Renal cortical epithelial cell (primary cell): Measurements from ENCODE around the gene SLC35G1. TPM values are rescaled to one million over a fixed set of nuclear protein-coding genes. Genes with fewer than 3 reads are reported as not detected.

Source experiments
- DNase-seq: peaks from one replicate; pipeline ENCODE4 v3.0.0-alpha.2; 2011; ENCODE audit warnings: low read depth
- total RNA-seq: library from RNA; depleted of rRNA; stranded (reverse); fragments of >200 nt; gene quantifications from 2 replicates; pipeline ENCODE4 v1.2.3, GENCODE V29; 2014

The SLC35G1 gene
- total RNA-seq, 1 donor from 2014 or later, result 10.3 TPM

DNA sequence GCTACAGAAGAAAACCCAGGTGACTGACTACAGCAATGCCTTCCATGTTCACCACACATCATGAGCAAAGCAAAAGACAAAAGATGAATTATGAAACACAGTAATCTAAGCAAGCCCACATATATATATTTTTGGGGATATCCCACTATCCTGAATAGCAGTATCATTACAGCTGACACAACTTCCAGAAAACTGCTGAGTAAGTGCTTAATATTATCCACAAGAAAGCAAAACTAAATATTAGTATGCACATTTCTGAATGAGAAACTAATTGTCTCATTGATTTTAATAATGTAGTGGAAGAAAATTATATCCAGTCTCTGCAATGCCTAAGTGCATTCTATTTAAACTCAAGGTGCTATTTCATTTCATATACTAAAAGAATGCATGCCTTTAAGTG, 14.5 kb upstream of the SLC35G1 start:
- DNase-seq, result no peak

DNA sequence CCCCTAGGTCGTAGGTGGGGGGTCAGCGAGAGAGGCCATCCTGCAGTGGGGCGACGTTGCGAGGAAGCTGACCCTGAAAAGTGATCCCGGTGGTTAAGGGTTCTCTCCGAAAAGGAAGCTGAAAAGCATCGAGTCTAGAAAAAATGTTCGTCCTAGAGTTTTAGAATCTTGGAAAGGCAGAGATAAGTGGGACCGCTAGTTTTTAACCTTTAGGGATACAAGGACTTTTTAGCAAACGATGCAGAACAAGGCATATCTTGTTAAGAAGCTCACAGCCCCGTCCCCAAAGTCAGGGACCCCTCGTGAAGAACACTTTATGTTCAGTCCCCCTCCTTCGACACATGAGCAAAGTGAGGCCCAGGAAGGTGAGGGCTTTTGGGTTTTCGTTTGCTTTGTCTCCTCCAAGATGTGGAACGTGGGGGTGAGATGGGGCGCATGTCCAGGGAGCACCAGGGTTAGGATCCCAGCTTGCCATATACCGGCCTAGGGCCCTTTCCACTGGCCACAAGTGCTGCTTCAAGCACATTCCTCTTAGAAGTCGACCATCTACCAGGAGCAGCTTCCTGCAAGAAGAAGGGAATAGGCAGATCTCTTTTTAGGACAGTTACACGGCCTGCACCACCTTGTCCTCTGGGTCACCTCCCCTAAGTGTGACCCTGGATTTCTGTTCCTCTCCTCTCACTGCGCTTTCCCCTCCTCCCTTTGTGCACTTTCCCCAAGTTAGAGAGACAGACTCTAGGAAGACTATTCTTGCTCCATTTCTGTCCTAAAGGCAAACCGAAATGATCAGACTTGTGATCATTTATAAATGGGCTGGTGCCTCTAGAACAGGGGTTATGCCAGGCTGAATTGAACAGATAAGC, 969 bp downstream of the SLC35G1 start:
- no peak for DNase-seq

- DNase-seq, result no peak
These were observed 3.4 kb downstream of the SLC35G1 start for GRCh38 chr10:93897070-93897780.

- no peak for DNase-seq
These were observed 5.3 kb downstream of the SLC35G1 start for GRCh38 chr10:93899109-93899508.

GRCh38 chr10:93903051-93903450, 9.3 kb downstream of the SLC35G1 start:
- no peak for DNase-seq

- DNase-seq, result no peak
These were observed 11.1 kb downstream of the SLC35G1 start for GRCh38 chr10:93904901-93905300.

- no peak for DNase-seq
These were observed 13.3 kb downstream of the SLC35G1 start for GRCh38 chr10:93907059-93907458.

- no peak for DNase-seq
These were observed 18.1 kb downstream of the SLC35G1 start for GRCh38 chr10:93911866-93912265.

DNA sequence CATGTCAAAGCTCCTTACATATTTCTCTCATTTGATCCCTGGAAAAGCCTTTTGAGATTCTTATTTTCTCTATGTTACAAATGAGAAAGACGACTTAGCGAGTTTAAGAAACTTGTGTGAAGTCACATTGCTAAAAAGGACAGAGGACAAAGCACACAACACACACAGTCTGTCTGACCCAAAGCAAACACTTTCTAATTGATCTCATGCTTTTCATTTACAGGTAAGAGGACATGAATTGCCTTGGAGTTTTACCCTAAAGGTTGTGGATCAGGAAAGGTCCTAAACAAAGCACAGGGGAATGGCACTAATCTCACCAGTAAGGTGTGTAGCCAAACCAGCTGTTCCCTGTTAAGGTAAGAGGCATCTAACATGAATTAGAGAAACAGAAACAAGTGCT, 18.7 kb downstream of the SLC35G1 start:
- DNase-seq, result no peak

DNA sequence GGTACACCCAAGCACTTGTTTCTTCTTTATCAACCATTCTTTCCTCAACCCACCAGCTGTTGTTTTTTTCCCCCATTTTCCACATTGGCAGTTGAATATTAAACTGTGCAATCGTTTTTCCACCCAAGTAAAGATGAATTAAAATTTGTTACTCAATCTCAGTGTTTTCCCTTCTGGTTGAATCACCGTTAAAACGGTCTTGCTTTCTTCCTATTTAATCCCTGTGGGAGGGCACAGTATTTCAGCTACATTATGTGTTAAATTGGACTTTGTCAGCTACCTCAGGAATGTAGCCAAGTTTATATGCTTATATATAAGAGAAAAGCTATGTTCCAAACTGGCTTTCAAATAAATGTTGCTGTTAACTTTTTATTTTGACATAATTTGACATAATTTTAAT, 19.9 kb downstream of the SLC35G1 start:
- peak; percentile 10 for DNase-seq

GRCh38 chr10:93915598-93915997, 21.8 kb downstream of the SLC35G1 start:
- DNase-seq, result peak; percentile 23

GRCh38 chr10:93916257-93917063, 22.7 kb downstream of the SLC35G1 start:
- peak; percentile 68 for DNase-seq

- DNase-seq, result no peak
These were observed 23.2 kb downstream of the SLC35G1 start for GRCh38 chr10:93917064-93917391.

- DNase-seq, result no peak
These were observed 24.0 kb downstream of the SLC35G1 start for GRCh38 chr10:93917821-93918220.

DNA sequence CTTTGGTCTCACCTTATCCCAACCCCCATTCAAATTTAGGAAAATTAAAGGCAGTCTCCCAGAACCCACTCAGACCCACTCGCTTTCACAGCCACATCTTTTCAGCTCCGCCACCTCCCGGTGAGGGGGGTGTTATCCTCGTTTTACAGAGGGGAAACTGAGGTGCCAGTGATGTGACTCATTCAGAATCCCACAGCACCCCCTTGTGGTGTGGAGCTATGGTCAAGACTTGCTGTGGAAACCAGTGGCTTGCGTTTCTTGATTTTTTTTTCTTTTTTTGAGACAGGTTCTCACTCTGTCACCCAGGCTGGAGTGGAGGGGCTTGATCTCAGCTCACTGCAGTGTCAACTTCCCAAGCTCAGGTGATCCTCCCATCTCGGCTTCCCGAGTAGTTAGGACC, 27.6 kb downstream of the SLC35G1 start:
- DNase-seq, result no peak

- DNase-seq, result no peak
These were observed 32.8 kb downstream of the SLC35G1 start for GRCh38 chr10:93926613-93927012.

DNA sequence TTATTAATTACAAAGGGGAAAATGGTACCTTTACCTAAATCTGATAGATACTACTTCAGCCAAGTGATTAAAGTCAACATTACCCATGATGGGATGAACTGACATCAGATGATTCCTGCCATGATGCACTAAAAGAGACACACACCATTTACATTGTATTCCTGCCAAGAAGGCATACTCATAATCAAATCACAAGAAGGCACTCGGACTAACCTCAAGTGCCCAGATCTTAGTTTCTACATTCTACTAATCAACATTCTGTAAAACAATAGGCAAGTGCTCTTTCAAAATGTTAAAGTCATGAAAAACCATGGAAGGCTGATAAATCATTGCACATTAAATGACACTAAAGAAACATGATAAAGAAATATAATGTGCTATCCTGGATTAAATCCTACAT, 44.4 kb downstream of the SLC35G1 start:
- DNase-seq, result no peak

- no peak for DNase-seq
These were observed 47.1 kb downstream of the SLC35G1 start for GRCh38 chr10:93940881-93941280.

DNA sequence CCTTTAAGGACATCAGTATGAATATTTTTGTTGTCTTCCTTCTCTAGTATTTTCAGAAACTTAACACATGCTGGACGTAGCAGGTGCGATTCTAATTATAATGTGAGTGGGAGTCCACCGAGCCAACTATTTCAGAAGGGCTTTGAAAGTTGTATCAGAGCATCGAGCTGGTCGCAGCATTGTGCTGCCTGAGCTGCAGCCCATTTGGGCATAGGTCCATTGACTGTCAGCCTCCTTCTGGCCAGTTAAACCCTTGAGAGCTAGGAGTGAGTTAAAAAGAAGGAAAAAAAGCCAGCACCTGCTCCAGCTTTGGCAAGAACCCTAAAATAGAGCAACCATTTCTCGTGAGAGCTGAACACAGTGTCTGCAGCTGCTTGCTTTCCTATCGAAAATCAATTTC, 47.8 kb downstream of the SLC35G1 start:
- no peak for DNase-seq

DNA sequence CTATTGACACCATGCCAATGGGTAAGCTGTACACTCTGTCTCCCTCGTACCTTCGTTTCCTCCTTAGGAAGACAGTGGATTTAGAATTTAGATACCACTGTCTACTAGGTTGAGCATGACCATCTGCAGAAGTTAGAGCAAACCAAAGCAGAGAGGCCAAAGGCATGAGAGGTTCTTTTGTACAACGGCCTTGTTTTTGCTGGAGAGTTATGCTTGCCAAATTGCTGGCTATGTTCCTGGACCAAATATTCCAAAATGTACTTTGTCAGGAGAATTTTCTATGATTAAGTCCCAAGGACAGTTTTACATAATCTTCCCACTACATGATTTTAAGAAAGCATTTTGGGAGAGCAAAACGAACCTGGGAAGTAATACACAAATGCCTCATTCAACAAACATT, 52.0 kb downstream of the SLC35G1 start:
- no peak for DNase-seq

- peak; percentile 13 for DNase-seq
These were observed 53.3 kb downstream of the SLC35G1 start for GRCh38 chr10:93947055-93947454.

DNA sequence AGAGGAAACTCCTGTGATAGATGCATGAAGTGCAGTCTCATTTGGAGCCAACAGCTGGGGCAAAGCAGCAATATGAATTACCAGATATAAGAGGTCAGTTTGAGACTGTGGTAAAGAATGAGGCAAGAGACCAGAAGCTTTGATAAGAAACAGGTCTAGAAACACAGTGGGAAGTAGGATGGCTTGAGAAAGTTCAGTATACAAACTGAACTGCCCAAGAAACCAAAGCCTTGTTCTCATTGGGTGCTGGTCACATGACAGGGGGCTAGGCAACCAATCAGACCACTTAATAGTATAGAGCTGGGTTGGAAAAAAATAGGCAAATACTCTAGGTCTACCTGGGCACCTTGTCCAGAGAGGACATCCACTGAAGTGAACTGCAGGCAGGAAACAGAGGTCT, 53.7 kb downstream of the SLC35G1 start:
- DNase-seq, result no peak

DNA sequence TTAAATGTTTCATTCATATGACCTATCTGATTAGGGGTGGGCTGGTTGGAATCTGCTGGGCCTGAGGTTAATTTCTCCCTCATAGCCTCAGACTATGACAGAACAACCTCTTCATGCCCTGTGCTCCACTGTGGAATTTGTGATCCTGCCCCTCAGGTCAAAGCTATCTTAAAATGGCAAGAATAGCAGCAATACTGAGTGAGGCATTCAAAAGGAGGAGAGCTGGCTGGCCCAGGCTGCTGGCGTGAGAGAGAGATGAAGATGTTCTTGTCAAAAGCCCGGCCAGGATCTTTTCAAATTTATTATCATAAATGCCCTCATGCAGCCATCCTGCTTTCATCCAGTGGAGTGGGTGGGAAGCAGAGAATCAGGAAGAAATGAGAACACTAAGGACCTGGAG, 58.1 kb downstream of the SLC35G1 start:
- no peak for DNase-seq
